PC-3 (cell line): Measurements from ENCODE around the gene TEDDM1. TPM values are rescaled to one million over a fixed set of nuclear protein-coding genes. Genes with fewer than 3 reads are reported as not detected.

ENCODE experiments used
- ATAC-seq: fragments of 200-7000 bp; cut with Tn5 transposase; 2 replicates; pipeline ENCODE4 v1.9.1; 2020; ENCODE audit warnings: mild to moderate bottlenecking, moderate library complexity
- BruUV-seq: library from RNA; stranded (reverse); fragments of 400-500 nt; replicated peaks from 2 replicates; lab custom pipeline; 2021; lab: Mats Ljungman, UMichigan
- CTCF ChIA-PET: fragments of 300-600 bp; sonication (Branson Sonifier 250); formaldehyde crosslinking; loops from one replicate; lab custom pipeline; 2022; ENCODE audit warnings: antibody characterized with exemption; lab: Charles Lee
- POLR2A ChIA-PET: fragments of 300-600 bp; sonication (Branson Sonifier 250); formaldehyde crosslinking; loops from one replicate; lab custom pipeline; 2022; ENCODE audit warnings: antibody characterized with exemption; ENCODE audit not compliant: unreplicated experiment; lab: Charles Lee
- DNase-seq: peaks from one replicate; pipeline ENCODE4 v3.0.0-alpha.2; 2015
- H2AFZ ChIP-seq: fragments of 300-600 bp; sonication (generic); 2 replicates; pipeline ENCODE4 v1.6.0; 2016; ENCODE audit warnings: antibody characterized with exemption, low read length
- H3F3A ChIP-seq: fragments of 300-600 bp; sonication (generic); one replicate; pipeline ENCODE4 v1.6.0; 2017; ENCODE audit warnings: antibody characterized with exemption, low read length, control low read depth, mild to moderate bottlenecking; ENCODE audit not compliant: unreplicated experiment
- H3K27ac ChIP-seq: fragments of 300-600 bp; sonication (generic); 2 replicates; pipeline ENCODE4 v1.5.1; 2016; ENCODE audit warnings: mild to moderate bottlenecking, low read length
- H3K27me3 ChIP-seq: fragments of 300-600 bp; sonication (generic); 2 replicates; pipeline ENCODE4 v1.6.1; 2016; ENCODE audit warnings: low read length, mixed read lengths
- H3K36me3 ChIP-seq: fragments of 300-600 bp; sonication (generic); 2 replicates; pipeline ENCODE4 v1.6.1; 2016; ENCODE audit warnings: low read depth, mixed run types, low read length, mixed read lengths
- H3K4me1 ChIP-seq: fragments of 300-600 bp; sonication (generic); 2 replicates; pipeline ENCODE4 v1.5.1; 2016; ENCODE audit warnings: low read length; ENCODE audit not compliant: insufficient read depth
- H3K4me2 ChIP-seq: fragments of 300-600 bp; sonication (generic); 2 replicates; pipeline ENCODE4 v1.6.0; 2016; ENCODE audit warnings: low read length
- H3K4me3 ChIP-seq: fragments of 300-600 bp; sonication (generic); 2 replicates; pipeline ENCODE4 v1.5.1; 2016; ENCODE audit warnings: mild to moderate bottlenecking, low read length, mixed read lengths
- H3K79me2 ChIP-seq: fragments of 300-600 bp; sonication (generic); 2 replicates; pipeline ENCODE4 v1.6.1; 2017; ENCODE audit warnings: low read length, mixed read lengths
- H3K9ac ChIP-seq: fragments of 300-600 bp; sonication (generic); 2 replicates; pipeline ENCODE4 v1.6.0; 2016; ENCODE audit warnings: mild to moderate bottlenecking, low read length
- H3K9me2 ChIP-seq: fragments of 300-600 bp; sonication (generic); replicated peaks from 2 replicates; pipeline ENCODE4 v1.6.1; 2016; ENCODE audit warnings: mixed run types, low read length, mixed read lengths
- H3K9me3 ChIP-seq: fragments of 300-600 bp; sonication (generic); 2 replicates; pipeline ENCODE4 v1.6.1; 2016; ENCODE audit warnings: low read length, mixed read lengths
- H4K20me1 ChIP-seq: fragments of 300-600 bp; sonication (generic); 2 replicates; pipeline ENCODE4 v1.6.1; 2016; ENCODE audit warnings: low read length, mixed read lengths
- CTCF ChIP-seq: fragments of 300-600 bp; sonication (generic); conservative IDR thresholded peaks from 2 replicates; pipeline ENCODE4 v1.5.1; 2017; ENCODE audit warnings: antibody characterized with exemption, low read depth, mild to moderate bottlenecking, low read length
- EZH2 ChIP-seq: fragments of 300-600 bp; sonication (generic); IDR thresholded peaks from one replicate; pipeline ENCODE4 v1.6.1; 2017; ENCODE audit warnings: antibody characterized with exemption, mild to moderate bottlenecking, low read length; ENCODE audit not compliant: unreplicated experiment
- EZH2phosphoT487 ChIP-seq: fragments of 300-600 bp; sonication (generic); IDR thresholded peaks from 2 replicates; pipeline ENCODE4 v1.6.1; 2018; ENCODE audit warnings: mild to moderate bottlenecking, antibody characterized with exemption, low read length, borderline replicate concordance
- intact Hi-C: fragments of 100-400 bp; cut with micrococcal nuclease; formaldehyde crosslinking; loops from 2 replicates; pipeline ENCODE4 v1.9.0; 2023
- total RNA-seq: library from RNA; depleted of rRNA; stranded (reverse); fragments of >200 nt; gene quantifications from 2 replicates; pipeline ENCODE4 v1.2.3, GENCODE V29; 2014

The TEDDM1 gene
- total RNA-seq, 1 experiment from 2014 or later = not detected

- ChIA-PET POLR2A (no interaction called here), CTCF (no interaction called here)
- Histone ChIP-seq H2AFZ (no peak overlapping the region), H3K79me2 (peaks cover 21% of the 10 kb centered on the region), H3K9ac (no peak overlapping the region), H3K4me3 (no peak overlapping the region), H3K4me2 (no peak overlapping the region), H3F3A (no peaks in the 10 kb centered on the region), H3K9me3 (no peaks in the 10 kb centered on the region), H3K27me3 (no peaks in the 10 kb centered on the region), H3K9me2 (no peaks in the 10 kb centered on the region), H3K36me3 (peaks cover 46% of the 10 kb centered on the region), H4K20me1 (peaks cover 17% of the 10 kb centered on the region), H3K27ac (no peak overlapping the region), H3K4me1 (peaks cover 8% of the 10 kb centered on the region)
- DNase-seq = no peak
- no peak for ATAC-seq
- BruUV-seq = no TSS peak
- intact Hi-C loops = no loop called here
- TF ChIP-seq EZH2phosphoT487 = no peak
These were observed 16.0 kb downstream of the TEDDM1 start for GRCh38 chr1:182384387-182384960.

GRCh38 chr1:182383934-182384333 is 16.5 kb downstream of the TEDDM1 start:
- H3K4me1 ChIP-seq = peaks cover 2% of the 10 kb centered on the region
- no peaks in the 10 kb centered on the region for H3K9me3 ChIP-seq
- ChIA-PET CTCF (no interaction called here), POLR2A (no interaction called here)
- DNase-seq = no peak
- H3K9ac ChIP-seq = no peak overlapping the region
- no peak for TF ChIP-seq CTCF
- no peak for TF ChIP-seq EZH2phosphoT487
- TF ChIP-seq EZH2 = no peak
- ATAC-seq = no peak
- H3F3A ChIP-seq = no peaks in the 10 kb centered on the region
- H3K4me3 ChIP-seq = no peak overlapping the region
- no peak overlapping the region for H3K27ac ChIP-seq
- H3K36me3 ChIP-seq = peaks cover 46% of the 10 kb centered on the region
- H3K4me2 ChIP-seq = no peak overlapping the region
- peaks cover 15% of the 10 kb centered on the region for H3K79me2 ChIP-seq
- no TSS peak for BruUV-seq
- no peak overlapping the region for H2AFZ ChIP-seq
- intact Hi-C loops = no loop called here
- H3K27me3 ChIP-seq = no peaks in the 10 kb centered on the region
- peaks cover 12% of the 10 kb centered on the region for H4K20me1 ChIP-seq
- no peaks in the 10 kb centered on the region for H3K9me2 ChIP-seq

GRCh38 chr1:182383037-182383661 is 17.3 kb downstream of the TEDDM1 start:
- no peak overlapping the region for H3K9ac ChIP-seq
- H2AFZ ChIP-seq = no peak overlapping the region
- CTCF ChIA-PET = no interaction called here
- intact Hi-C loops = no loop called here
- POLR2A ChIA-PET = no interaction called here
- no peak for TF ChIP-seq EZH2phosphoT487
- no peak for TF ChIP-seq CTCF
- no peak for TF ChIP-seq EZH2
- peaks cover 40% of the 10 kb centered on the region for H3K36me3 ChIP-seq
- H4K20me1 ChIP-seq = peaks cover 4% of the 10 kb centered on the region; the same call in 1 of the 2 replicates
- H3K79me2 ChIP-seq = peaks cover 8% of the 10 kb centered on the region
- H3K4me1 ChIP-seq = no peaks in the 10 kb centered on the region
- BruUV-seq = no TSS peak
- H3K27me3 ChIP-seq = no peaks in the 10 kb centered on the region
- ATAC-seq (no peak), DNase-seq (no peak)
- no peak overlapping the region for H3K4me2 ChIP-seq
- no peaks in the 10 kb centered on the region for H3K9me3 ChIP-seq
- H3K4me3 ChIP-seq = no peak overlapping the region
- H3K27ac ChIP-seq = no peak overlapping the region
- no peaks in the 10 kb centered on the region for H3F3A ChIP-seq
- H3K9me2 ChIP-seq = no peaks in the 10 kb centered on the region
